DND-41 (cell line): ENCODE data around the gene RNF10.

ENCODE experiments used
- ATAC-seq: fragments of 200-7000 bp; cut with Tn5 transposase; 3 replicates; pipeline ENCODE4 v1.9.1; 2021; ENCODE audit warnings: low read depth; ENCODE audit not compliant: insufficient read depth
- DNase-seq: peaks from one replicate; pipeline ENCODE4 v3.0.0-alpha.2; 2020
- H2AFZ ChIP-seq: 2 replicates; pipeline ENCODE4 v1.6.0; 2012; ENCODE audit warnings: low read depth, low read length
- H3K27ac ChIP-seq: 2 replicates; pipeline ENCODE4 v1.5.1; 2012; ENCODE audit warnings: low read length, inconsistent platforms
- H3K27me3 ChIP-seq: fragments of 200-600 bp; sonication (generic); 2 replicates; pipeline ENCODE4 v1.6.0; 2012; ENCODE audit warnings: low read length, mild to moderate bottlenecking, inconsistent platforms; ENCODE audit not compliant: insufficient read depth, poor library complexity
- H3K36me3 ChIP-seq: 2 replicates; pipeline ENCODE4 v1.5.1; 2012; ENCODE audit warnings: low read length, inconsistent platforms; ENCODE audit not compliant: insufficient read depth
- H3K4me1 ChIP-seq: 2 replicates; pipeline ENCODE4 v1.5.1; 2012; ENCODE audit warnings: mild to moderate bottlenecking, low read length; ENCODE audit not compliant: insufficient read depth
- H3K4me2 ChIP-seq: 2 replicates; pipeline ENCODE4 v1.6.0; 2012; ENCODE audit warnings: mild to moderate bottlenecking, moderate library complexity, low read length, inconsistent platforms; ENCODE audit not compliant: insufficient read depth
- H3K4me3 ChIP-seq, 2 experiments: fragments of 200-600 bp in 1 of 2; shearing (Covaris generic) in 1 of 2; 2 replicates each; pipeline ENCODE4 v1.5.1; 2012 to 2016; ENCODE audit warnings: inconsistent platforms in 2 of 2, low read length in 2 of 2, mild to moderate bottlenecking in 2 of 2, low read depth in 1 of 2, moderate library complexity in 1 of 2
- H3K79me2 ChIP-seq: 2 replicates; pipeline ENCODE4 v1.6.0; 2012; ENCODE audit warnings: low read length, inconsistent platforms; ENCODE audit not compliant: insufficient read depth
- H3K9ac ChIP-seq: 2 replicates; pipeline ENCODE4 v1.6.0; 2012; ENCODE audit warnings: low read depth, mild to moderate bottlenecking, inconsistent platforms, low read length, moderate library complexity
- H3K9me3 ChIP-seq: 2 replicates; pipeline ENCODE4 v1.5.1; 2012; ENCODE audit warnings: low read length, moderate library complexity, mild to moderate bottlenecking, inconsistent platforms; ENCODE audit not compliant: insufficient read depth, severe bottlenecking
- H4K20me1 ChIP-seq: 2 replicates; pipeline ENCODE4 v1.6.0; 2012; ENCODE audit warnings: low read length; ENCODE audit not compliant: insufficient read depth
- EZH2 ChIP-seq: IDR thresholded peaks from 3 replicates; pipeline ENCODE4 v1.6.1; 2012; ENCODE audit warnings: borderline replicate concordance, low read depth, mild to moderate bottlenecking, moderate library complexity, low read length, inconsistent platforms; ENCODE audit not compliant: severe bottlenecking
- TF ChIP-seq, protein P1 (sequence below): IDR thresholded peaks from 2 replicates; pipeline ENCODE4 v1.5.1; 2012; ENCODE audit warnings: borderline replicate concordance, low read length, moderate library complexity, mild to moderate bottlenecking; ENCODE audit not compliant: poor library complexity, severe bottlenecking; ENCODE audit errors: extremely low read depth

Gene RNF10

DNA sequence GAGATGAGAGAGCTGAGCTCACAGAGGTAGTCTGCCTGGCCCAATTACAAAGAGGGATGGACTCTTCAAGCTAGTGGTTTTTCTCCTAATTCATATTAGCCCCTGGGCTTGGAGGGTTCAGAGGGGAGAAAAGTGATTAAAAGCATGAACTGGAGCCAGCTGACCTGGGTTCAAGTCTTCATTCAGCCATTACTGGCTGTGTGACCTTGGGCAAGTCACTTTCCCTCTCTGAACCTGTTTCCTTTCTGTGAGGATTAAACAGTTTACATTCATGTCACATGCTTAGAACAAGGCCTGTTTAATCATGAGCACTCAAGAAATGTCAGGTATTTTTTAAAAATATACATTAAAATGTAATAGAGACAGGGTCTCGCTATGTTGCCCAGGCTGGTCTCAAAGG, 54.2 kb downstream of the RNF10 start:
- H3K9me3 ChIP-seq = no peaks in the 10 kb centered on the region
- no peaks in the 10 kb centered on the region for H3K36me3 ChIP-seq
- H4K20me1 ChIP-seq = no peaks in the 10 kb centered on the region
- no peak for DNase-seq
- no peak overlapping the region for H3K9ac ChIP-seq
- peaks cover 4% of the 10 kb centered on the region; the same call in 1 of the 2 replicates for H3K4me1 ChIP-seq
- no peak overlapping the region for H2AFZ ChIP-seq
- no peak overlapping the region for H3K4me2 ChIP-seq
- TF ChIP-seq, protein P1, sequence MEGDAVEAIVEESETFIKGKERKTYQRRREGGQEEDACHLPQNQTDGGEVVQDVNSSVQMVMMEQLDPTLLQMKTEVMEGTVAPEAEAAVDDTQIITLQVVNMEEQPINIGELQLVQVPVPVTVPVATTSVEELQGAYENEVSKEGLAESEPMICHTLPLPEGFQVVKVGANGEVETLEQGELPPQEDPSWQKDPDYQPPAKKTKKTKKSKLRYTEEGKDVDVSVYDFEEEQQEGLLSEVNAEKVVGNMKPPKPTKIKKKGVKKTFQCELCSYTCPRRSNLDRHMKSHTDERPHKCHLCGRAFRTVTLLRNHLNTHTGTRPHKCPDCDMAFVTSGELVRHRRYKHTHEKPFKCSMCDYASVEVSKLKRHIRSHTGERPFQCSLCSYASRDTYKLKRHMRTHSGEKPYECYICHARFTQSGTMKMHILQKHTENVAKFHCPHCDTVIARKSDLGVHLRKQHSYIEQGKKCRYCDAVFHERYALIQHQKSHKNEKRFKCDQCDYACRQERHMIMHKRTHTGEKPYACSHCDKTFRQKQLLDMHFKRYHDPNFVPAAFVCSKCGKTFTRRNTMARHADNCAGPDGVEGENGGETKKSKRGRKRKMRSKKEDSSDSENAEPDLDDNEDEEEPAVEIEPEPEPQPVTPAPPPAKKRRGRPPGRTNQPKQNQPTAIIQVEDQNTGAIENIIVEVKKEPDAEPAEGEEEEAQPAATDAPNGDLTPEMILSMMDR = no peak
- no peak overlapping the region for H3K4me3 ChIP-seq
- ATAC-seq = no peak
- H3K27ac ChIP-seq = no peak overlapping the region
- H3K27me3 ChIP-seq = no peaks in the 10 kb centered on the region
- H3K79me2 ChIP-seq = no peaks in the 10 kb centered on the region

DNA sequence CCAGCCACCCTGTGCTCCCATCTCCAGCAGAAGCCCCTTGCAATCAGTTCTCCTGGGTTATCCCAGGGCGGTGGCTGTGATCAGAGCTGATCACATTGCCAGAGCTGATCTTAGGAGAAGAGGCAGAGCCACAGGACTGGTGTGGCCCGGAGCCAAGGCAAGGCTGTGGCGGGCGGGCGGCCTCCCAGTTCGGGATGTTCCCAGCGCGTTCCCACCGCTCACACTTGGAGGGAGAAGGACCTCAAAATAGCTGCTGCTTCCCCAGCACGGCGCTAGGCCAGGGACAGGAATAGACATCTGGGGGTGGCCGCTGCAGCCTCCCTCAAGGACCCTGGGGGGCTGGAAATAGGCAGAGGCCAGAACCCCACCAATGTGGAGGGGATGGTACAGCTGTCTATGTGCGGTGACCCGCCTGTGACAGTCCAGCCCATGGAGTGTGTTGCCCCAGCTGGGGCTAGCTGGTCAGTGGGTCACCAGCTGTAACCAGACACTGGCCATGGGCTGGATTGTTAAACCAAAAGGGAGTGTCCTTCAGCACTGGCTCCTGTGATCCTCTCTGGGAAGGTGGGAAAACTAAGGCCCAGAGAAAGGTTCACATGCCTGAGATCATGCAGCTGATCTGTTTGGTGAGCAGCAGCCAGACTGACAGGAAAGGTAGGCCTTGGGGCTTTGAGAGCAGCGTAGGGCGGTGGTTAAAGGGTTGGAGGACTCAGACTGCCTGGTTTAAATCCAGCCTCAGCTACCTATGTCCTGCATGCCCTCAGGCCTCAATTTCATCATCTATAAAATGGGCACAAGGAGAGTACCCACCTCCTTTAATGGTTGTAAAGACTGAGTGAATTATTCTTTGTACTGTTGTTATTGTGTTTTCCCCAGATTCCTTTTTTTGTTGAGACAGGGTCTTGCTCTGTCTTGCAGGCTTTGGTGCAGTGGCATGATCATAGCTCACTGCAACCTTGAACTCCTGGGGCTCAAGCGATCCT, 55.1 kb downstream of the RNF10 start:
- H3K27me3 ChIP-seq = no peaks in the 10 kb centered on the region
- no peak overlapping the region for H3K4me3 ChIP-seq
- no peaks in the 10 kb centered on the region for H3K36me3 ChIP-seq
- H3K4me1 ChIP-seq = no peaks in the 10 kb centered on the region
- H2AFZ ChIP-seq = no peak overlapping the region
- no peaks in the 10 kb centered on the region for H4K20me1 ChIP-seq
- no peak for ATAC-seq
- H3K4me2 ChIP-seq = no peak overlapping the region
- TF ChIP-seq, protein P1 = no peak
- TF ChIP-seq EZH2 = no peak
- no peaks in the 10 kb centered on the region for H3K9me3 ChIP-seq
- no peaks in the 10 kb centered on the region for H3K79me2 ChIP-seq
- no peak overlapping the region for H3K9ac ChIP-seq
- no peak overlapping the region for H3K27ac ChIP-seq
- DNase-seq = no peak

DNA sequence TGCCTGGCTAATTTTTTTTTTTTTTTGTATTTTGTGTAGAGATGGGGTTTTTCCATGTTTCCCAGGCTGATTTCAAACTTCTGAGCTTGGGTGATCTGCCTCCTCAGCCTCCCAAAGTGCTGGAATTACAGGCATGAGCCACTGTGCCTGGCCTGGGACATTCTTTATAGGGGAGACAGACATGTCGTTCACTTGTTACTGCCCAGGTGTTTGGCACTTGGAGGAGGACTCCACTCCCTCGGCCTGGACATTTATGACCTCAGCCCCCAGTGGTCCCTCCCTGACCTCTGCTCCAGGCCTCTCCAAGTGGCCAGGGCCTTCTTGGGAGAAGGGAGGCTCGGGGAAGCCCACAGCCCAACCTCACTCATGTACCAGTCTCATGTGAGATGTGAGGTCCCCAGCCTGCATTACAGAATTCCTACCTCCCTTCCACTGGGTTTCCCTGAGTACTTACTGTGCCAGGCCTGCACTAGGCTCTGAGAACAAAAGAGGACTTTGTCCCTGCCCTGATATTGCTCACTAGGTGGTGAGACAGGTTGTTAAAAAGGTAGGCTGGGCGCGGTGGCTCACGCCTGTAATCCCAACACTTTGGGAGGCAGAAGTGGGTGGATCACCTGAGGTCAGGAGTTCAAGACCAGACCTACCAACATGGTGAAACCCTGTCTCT, 56.7 kb downstream of the RNF10 start:
- no peaks in the 10 kb centered on the region for H4K20me1 ChIP-seq
- no peak overlapping the region for H3K27ac ChIP-seq
- TF ChIP-seq, protein P1 = no peak
- TF ChIP-seq EZH2 = no peak
- no peaks in the 10 kb centered on the region for H3K27me3 ChIP-seq
- H3K79me2 ChIP-seq = no peaks in the 10 kb centered on the region
- H3K4me2 ChIP-seq = no peak overlapping the region
- H3K4me1 ChIP-seq = no peaks in the 10 kb centered on the region
- DNase-seq = no peak
- H3K36me3 ChIP-seq = no peaks in the 10 kb centered on the region
- no peaks in the 10 kb centered on the region for H3K9me3 ChIP-seq
- no peak overlapping the region for H3K4me3 ChIP-seq
- H2AFZ ChIP-seq = no peak overlapping the region
- no peak overlapping the region for H3K9ac ChIP-seq
- no peak for ATAC-seq
